ENCODE results near the gene MYEOV. TPM values are rescaled to one million over a fixed set of nuclear protein-coding genes. Genes with fewer than 3 reads are reported as not detected.

Gene MYEOV
- total RNA-seq, 1 donor from 2014 or later = 0.21 TPM

DNA sequence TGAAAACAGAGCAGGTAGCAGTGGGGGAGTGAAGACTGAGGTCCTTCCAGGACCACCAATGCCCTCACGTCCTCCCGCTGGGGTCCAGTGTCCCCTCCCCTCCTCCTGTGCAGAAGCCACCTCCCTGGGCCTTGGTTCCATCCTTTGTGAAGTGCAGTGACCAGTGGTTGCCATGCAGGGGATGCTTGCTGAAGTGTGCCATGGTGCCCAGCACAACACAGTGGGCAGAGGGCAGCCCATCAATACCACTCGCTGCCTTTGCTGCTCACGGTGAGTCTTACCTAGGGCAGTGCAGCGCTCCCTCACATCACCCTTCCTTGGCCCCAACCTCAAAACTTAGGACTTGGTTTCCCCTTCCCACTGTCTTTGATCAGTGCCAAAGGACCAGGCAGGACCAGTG is 12.9 kb downstream of the MYEOV start:
- Mint-ChIP-seq H3K27ac (no peak overlapping the region), H3K4me1 (peaks cover 28% of the 10 kb centered on the region), H3K27me3 (no peaks in the 10 kb centered on the region), H3K9me3 (no peaks in the 10 kb centered on the region), H3K36me3 (ENCODE audit: low read depth) (no peaks in the 10 kb centered on the region), H3K4me3 (no peak overlapping the region)
- intact Hi-C loops (cut with micrococcal nuclease) = no loop called here
- DNase-seq = no peak

DNA sequence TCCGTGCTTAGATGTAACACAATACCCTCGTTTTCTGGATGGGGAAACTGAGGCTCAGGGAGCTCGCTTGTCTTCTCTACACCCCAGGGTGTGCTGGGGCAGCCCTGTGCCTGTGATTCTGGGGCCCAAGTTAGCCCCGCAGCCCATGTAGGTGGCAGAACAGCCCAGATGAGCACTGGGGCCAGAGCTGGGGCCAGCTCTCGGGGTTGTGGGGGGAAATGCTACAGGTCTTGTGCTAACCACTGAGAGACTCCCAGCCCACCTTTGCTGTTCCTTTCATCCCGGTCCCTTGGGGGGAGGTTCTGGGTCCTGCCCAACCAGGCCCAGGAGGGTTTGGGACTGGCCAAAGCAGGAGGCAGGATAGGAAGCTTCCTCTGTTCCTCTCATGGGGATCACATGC is 13.5 kb downstream of the MYEOV start:
- no peaks in the 10 kb centered on the region for H3K9me3 Mint-ChIP-seq
- H3K27ac Mint-ChIP-seq = no peak overlapping the region
- DNase-seq = no peak
- H3K4me1 Mint-ChIP-seq = peaks cover 33% of the 10 kb centered on the region
- intact Hi-C loops (cut with micrococcal nuclease) = no loop called here
- no peaks in the 10 kb centered on the region for H3K27me3 Mint-ChIP-seq
- no peak overlapping the region for H3K4me3 Mint-ChIP-seq
- no peaks in the 10 kb centered on the region for H3K36me3 Mint-ChIP-seq (ENCODE audit: low read depth)

DNA sequence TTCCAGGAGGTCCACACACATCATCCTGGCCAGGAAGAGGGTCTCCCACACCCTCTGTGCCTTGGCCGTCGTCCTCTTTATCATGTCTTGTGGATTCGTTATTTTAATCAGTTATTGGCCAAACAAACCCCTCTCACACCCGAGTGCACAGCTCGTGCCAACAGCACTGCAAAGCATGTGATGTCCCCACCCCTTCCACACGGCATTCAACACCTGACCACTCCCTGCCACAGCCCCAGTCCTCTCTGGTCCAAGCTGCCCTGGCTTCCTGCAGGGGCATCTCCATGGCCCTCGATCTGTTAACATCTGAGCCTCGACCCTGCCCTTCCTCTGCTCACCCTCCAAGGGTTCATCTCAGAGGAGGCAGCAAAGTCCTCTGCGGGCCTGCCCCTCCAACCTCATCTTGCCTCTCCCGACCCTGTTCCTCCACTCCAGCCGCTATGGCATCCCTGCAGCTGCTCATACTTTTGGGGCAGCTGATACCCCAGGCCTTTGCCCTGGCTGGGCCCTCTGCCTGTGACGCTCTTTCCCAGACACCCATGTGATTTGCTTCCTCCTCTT is 14.0 kb downstream of the MYEOV start:
- H3K9me3 Mint-ChIP-seq = no peaks in the 10 kb centered on the region
- H3K27me3 Mint-ChIP-seq = no peaks in the 10 kb centered on the region
- intact Hi-C loops (cut with micrococcal nuclease) = no loop called here
- no peaks in the 10 kb centered on the region for H3K36me3 Mint-ChIP-seq (ENCODE audit: low read depth)
- H3K4me1 Mint-ChIP-seq = peaks cover 35% of the 10 kb centered on the region
- H3K4me3 Mint-ChIP-seq = no peak overlapping the region
- H3K27ac Mint-ChIP-seq = peak overlapping the region; percentile 39
- no peak for DNase-seq

DNA sequence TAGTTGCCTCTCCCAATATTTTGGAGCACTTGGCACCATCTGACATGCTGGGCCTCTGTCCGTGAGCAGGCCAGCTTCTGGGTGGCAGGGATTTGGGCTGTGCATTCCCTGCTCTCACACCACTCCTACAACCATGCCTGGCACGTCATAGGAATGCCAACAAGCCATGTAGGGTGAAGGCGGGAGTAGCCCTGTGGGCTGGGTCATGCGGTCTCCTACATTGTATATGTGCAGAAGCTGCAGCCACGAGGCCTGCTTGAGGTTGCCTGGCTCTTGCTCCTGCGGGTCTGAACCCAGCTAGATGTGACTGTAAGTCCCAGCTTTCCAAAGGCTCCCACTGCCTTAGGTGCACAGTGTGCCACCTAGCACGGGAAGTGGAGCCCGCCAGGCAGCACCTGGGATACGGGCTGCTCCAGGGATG is 14.5 kb downstream of the MYEOV start:
- H3K27me3 Mint-ChIP-seq = no peaks in the 10 kb centered on the region
- H3K36me3 Mint-ChIP-seq (ENCODE audit: low read depth) = no peaks in the 10 kb centered on the region
- peaks cover 34% of the 10 kb centered on the region for H3K4me1 Mint-ChIP-seq
- DNase-seq = no peak
- intact Hi-C loops (cut with micrococcal nuclease) = no loop called here
- H3K9me3 Mint-ChIP-seq = no peaks in the 10 kb centered on the region
- no peak overlapping the region for H3K27ac Mint-ChIP-seq
- no peak overlapping the region for H3K4me3 Mint-ChIP-seq

DNA sequence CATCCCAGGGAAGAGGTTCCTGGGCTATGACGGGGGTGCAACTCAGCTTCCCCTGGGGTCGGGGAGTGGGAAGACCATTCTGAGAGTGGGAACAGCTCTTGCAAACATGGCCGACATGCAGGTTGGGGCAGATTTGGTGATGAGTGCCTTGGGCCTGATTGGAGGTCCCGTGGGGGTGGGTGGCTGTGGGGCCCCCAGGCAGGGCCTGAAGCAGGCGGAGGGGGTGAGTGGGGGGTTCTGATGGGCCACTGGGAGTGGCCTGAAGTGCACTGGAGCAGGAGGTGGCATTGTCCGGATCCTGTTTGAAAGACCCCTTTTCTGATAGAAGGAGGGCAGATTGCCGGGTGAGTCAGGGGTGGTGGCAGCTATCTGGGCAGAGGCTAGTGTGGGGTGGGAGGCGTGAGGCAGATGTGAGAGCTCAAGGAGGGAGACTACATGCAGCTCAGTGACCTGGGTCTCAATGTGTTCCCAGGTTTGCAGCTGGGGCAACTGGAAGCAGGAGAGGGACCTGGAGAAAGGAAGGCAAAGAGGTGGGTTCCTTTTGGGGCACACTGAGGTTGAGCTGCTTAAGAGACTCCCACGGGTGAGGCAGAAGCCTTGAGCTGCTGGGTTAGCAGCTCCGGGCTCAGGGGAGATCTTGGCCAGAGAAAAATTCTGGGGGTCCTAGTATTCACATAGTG is 15.1 kb downstream of the MYEOV start:
- Mint-ChIP-seq H3K36me3 (ENCODE audit: low read depth) (no peaks in the 10 kb centered on the region), H3K27me3 (no peaks in the 10 kb centered on the region), H3K4me1 (peaks cover 34% of the 10 kb centered on the region), H3K9me3 (no peaks in the 10 kb centered on the region), H3K27ac (no peak overlapping the region), H3K4me3 (no peak overlapping the region)
- no peak for DNase-seq
- intact Hi-C loops (cut with micrococcal nuclease) = no loop called here

DNA sequence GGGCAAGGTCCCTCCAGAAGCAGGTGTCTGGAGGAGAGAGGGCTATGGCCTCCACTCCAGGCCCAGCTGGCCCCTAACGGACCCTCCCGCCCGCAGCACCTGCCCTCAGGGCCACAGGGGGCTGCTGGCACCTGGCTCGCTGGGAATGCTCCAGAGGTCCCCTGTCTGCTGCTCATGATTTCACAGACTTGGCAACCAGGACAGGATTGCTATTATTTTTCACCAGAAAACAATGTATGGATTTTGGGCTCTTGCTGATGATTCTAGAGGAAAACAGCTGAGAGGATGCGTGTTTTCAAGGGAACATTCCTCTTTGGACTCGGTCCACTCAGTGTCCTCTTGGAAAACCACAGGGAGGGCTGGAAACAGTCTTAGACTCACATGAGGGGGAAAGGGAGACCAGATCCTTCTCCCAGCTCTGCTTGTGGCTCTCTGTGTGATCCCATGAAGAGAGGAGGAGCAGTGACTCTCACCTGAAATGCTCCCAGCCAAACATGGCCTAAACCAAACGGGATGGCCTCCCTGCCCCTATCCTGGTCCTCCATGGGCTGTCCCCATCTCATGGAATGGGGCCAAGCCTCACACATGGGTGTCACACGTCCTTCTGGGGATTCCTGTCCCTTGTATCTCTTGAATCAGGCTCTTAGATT is 15.8 kb downstream of the MYEOV start:
- peaks cover 34% of the 10 kb centered on the region for H3K4me1 Mint-ChIP-seq
- H3K4me3 Mint-ChIP-seq = no peak overlapping the region
- DNase-seq = no peak
- H3K27me3 Mint-ChIP-seq = no peaks in the 10 kb centered on the region
- H3K9me3 Mint-ChIP-seq = no peaks in the 10 kb centered on the region
- peak overlapping the region; percentile 83 for H3K27ac Mint-ChIP-seq
- no peaks in the 10 kb centered on the region for H3K36me3 Mint-ChIP-seq (ENCODE audit: low read depth)
- intact Hi-C loops (cut with micrococcal nuclease) = loop anchor here (2.0 kb wide), 1 partner anchor 27 kb away; no protein-coding TSS in a partner anchor

DNA sequence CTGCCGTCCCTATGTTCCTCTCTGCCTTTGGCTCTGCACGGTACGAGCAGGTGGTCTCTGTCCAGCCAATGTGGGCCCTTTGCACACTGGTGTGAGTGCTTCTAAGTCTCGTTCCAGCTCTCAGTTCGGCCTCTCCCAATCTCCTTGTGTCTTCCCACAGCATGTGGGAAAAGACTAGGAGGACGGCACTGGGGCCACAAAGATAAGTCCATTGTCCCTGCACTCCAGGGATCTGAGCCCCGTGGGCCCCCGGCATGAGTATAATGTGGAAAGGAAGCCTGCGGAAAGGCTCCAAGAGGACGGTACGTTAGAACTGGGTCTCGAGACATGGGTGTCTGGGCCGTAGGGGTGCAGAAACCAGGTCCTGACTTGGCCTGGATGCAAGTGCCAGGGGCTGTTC is 16.4 kb downstream of the MYEOV start:
- peaks cover 34% of the 10 kb centered on the region for H3K4me1 Mint-ChIP-seq
- no peak for DNase-seq
- intact Hi-C loops (cut with micrococcal nuclease) = loop anchor here (2.0 kb wide), 1 partner anchor 26 kb away; no protein-coding TSS in a partner anchor
- H3K9me3 Mint-ChIP-seq = no peaks in the 10 kb centered on the region
- peak overlapping the region; percentile 83 for H3K27ac Mint-ChIP-seq
- no peaks in the 10 kb centered on the region for H3K27me3 Mint-ChIP-seq
- no peak overlapping the region for H3K4me3 Mint-ChIP-seq
- no peaks in the 10 kb centered on the region for H3K36me3 Mint-ChIP-seq (ENCODE audit: low read depth)

DNA sequence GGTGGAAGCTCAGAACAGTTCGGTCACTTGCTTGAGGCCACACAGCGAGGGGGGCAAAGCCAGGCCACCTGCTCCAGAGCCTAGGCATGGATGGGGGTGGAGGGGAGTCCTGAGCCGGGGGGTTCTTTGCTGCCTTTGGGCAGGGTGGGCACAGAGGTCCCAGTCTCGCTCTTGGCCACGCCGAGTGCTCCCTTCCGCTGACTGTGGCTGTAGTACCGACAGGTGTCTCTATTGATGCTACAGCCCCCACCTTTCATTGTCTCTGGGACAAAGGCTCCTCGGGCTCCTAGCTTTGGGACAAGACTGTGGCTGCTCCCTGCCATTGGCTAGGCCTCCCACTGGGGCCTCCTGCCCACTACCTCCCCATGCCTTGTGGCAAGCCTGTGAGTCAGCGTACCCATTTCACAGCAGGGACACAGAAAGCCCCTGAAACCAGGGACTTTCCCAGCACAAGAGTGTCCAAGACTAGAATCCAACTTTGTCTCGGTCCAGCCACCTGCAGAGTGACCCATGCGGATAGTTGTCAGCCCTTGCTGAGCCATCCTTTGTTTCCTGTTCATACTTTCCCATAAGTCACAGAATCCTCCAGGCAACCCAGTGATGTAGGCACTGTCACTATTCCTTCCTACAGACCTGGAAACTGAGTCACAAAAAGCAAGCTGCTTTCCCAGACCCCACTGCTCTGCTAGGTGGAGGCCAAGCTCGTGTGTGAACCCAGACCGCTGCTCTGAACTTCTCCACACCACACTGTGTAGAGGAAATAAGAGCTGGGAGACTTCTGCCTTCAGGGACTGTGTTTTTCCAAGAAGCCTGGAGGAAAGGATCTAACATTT is 17.2 kb downstream of the MYEOV start:
- Mint-ChIP-seq H3K36me3 (ENCODE audit: low read depth) (no peaks in the 10 kb centered on the region), H3K4me3 (peak overlapping the region; percentile 13), H3K4me1 (peaks cover 34% of the 10 kb centered on the region), H3K9me3 (no peaks in the 10 kb centered on the region), H3K27ac (peak overlapping the region; percentile 83), H3K27me3 (no peaks in the 10 kb centered on the region)
- no peak for DNase-seq
- intact Hi-C loops (cut with micrococcal nuclease) = loop anchor here (1.0 to 2.0 kb wide), 2 partner anchors 14 to 26 kb away; no protein-coding TSS in a partner anchor

DNA sequence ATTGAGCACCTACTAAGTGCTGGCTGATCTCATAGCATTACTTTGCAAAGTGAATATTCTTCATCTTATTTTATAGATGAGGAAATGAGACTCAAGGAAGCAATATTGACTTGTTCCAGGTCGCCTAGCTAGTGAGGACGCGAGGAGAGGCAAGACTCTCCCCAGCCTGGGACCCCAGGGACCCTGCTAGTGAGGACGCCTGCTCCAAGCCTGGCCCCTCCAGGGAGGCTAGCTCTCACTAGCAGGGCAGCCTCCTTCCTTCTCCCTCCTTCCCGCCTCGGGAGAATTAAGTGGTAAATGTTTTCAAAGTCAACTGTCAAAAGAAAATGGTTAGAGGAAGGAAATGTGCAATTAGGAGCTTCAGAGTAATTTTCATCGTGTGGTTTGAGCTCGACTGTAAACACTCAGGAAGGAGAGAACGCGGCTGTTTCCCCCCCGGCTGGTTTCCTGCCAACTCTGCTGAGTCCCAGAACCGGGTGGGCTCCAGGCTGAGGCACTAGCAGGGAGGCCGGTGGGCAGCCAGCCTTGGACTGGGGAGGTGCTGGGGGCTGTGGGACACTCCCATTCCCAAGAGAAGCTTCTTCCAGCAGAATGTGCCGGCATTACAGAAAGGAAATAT is 17.9 kb downstream of the MYEOV start:
- Mint-ChIP-seq H3K27me3 (no peaks in the 10 kb centered on the region), H3K9me3 (no peaks in the 10 kb centered on the region), H3K4me1 (peaks cover 36% of the 10 kb centered on the region), H3K36me3 (ENCODE audit: low read depth) (no peaks in the 10 kb centered on the region), H3K27ac (peak overlapping the region; percentile 83), H3K4me3 (peak overlapping the region; percentile 54)
- peak; percentile 75 for DNase-seq
- intact Hi-C loops (cut with micrococcal nuclease) = loop anchor here (1.0 to 2.0 kb wide), 2 partner anchors 15 to 25 kb away; no protein-coding TSS in a partner anchor

DNA sequence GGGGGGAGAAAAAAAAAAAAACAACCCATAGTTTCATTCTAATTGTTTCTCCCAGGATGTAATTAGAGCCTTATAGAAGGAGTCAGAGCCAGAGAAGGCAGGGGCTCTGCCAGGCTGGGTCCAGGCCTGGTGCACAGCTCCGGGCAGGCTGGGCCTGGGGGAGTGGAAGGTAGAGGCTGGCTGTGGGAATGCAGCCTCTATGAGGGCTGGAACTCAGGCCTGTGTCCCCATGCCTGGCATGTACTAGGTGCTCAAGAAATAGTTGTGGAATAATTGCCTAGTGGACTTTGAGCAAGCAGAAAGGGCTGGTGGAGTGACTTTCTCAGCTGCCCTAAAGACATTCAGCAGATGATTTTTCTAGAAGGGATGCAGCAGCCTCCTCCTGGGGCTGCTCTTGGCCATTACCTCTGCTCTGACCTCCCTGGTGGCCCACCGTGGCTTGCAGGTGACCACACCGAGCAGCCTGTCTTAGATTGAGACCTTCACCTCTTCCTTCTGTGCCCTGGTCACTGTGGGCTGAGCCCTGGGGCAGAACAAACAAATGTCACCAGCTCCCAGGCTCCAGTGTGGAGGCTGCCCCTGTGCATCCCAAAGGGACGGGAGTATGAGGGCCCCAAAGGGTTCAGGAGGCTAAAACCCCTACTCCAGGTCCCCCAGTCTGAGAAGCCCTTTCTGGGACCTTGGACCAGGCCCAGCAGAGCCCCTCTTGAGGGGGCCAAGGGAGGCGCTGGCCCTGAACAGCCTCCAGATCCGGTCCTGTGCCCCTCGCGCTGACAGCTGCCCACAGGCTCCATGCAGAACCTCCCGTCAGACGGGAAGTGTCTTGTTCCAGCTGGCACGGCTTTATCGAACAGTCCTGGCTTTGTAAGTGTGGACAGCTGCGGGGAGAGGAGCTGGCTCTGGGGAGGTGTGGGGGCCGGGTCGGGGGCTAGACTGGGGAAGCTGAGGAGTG is 18.8 kb downstream of the MYEOV start:
- H3K27me3 Mint-ChIP-seq = no peaks in the 10 kb centered on the region
- no peak overlapping the region for H3K4me3 Mint-ChIP-seq
- no peaks in the 10 kb centered on the region for H3K36me3 Mint-ChIP-seq (ENCODE audit: low read depth)
- H3K4me1 Mint-ChIP-seq = peaks cover 45% of the 10 kb centered on the region
- intact Hi-C loops (cut with micrococcal nuclease) = no loop called here
- H3K9me3 Mint-ChIP-seq = no peaks in the 10 kb centered on the region
- peak overlapping the region; percentile 69 for H3K27ac Mint-ChIP-seq
- DNase-seq = no peak

DNA sequence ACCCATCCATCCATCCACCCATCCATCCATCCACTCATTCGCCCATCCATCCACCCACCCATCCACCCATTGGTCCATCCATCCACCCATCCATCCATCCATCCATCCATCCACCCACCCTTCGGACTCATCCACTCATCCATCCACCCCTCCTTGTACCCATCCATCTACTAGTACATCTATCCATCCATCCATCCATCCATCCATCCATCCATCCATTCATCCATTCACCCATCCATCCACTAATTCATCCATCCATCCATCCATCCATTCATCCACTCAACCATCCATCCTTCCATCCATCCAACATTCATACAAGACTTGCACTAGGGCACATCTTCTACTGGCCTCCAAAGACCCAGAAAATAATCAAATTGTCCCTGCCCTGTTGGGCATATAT is 20.0 kb downstream of the MYEOV start:
- peaks cover 7% of the 10 kb centered on the region for H3K9me3 Mint-ChIP-seq
- H3K27me3 Mint-ChIP-seq = no peaks in the 10 kb centered on the region
- H3K36me3 Mint-ChIP-seq (ENCODE audit: low read depth) = peaks cover 1% of the 10 kb centered on the region
- DNase-seq = no peak
- H3K27ac Mint-ChIP-seq = no peak overlapping the region
- intact Hi-C loops (cut with micrococcal nuclease) = no loop called here
- H3K4me3 Mint-ChIP-seq = no peak overlapping the region
- H3K4me1 Mint-ChIP-seq = peaks cover 50% of the 10 kb centered on the region

DNA sequence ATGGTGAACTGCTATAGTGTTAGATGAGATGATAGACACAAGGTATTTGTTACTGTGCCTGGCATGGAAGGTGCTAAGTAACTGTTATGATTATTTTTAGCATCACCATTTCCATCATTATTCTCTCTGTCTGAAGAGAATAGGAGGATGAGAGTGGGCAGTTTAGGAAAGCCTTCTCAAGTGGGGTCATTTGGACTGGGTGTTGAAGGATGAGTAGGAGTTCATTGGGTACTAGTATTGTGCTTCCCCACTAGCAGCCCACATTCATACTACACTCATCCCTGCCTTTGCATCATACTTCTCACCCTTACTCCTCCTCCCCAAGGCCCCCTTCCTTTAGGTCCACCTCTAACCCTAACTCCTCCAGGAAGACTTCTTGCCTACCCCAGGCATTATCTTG is 20.6 kb downstream of the MYEOV start:
- intact Hi-C loops (cut with micrococcal nuclease) = no loop called here
- no peak overlapping the region for H3K4me3 Mint-ChIP-seq
- DNase-seq = no peak
- no peak overlapping the region for H3K27ac Mint-ChIP-seq
- no peaks in the 10 kb centered on the region for H3K27me3 Mint-ChIP-seq
- H3K4me1 Mint-ChIP-seq = peaks cover 50% of the 10 kb centered on the region
- peaks cover 8% of the 10 kb centered on the region for H3K9me3 Mint-ChIP-seq
- H3K36me3 Mint-ChIP-seq (ENCODE audit: low read depth) = peaks cover 3% of the 10 kb centered on the region

Measured in activated CD4-positive, alpha-beta T cell treated with anti-CD3 and anti-CD28 coated beads, Interleukin-2, amount 10 ng/mL, durations not matched to agents 24 days and 14 days (primary cell).